Posterior vena cava (tissue), 2 donors: Measurements from ENCODE around the gene LZTS3. TPM values are rescaled to one million over a fixed set of nuclear protein-coding genes. Genes with fewer than 3 reads are reported as not detected.
"Not testable (repeated sequence)": the region's sequence is repeated elsewhere in the genome, so short reads cannot be mapped to it uniquely, and the experiment has no call there.

Source experiments
- DNase-seq: peaks from one replicate; pipeline ENCODE4 v3.0.0-alpha.2; 2020; ENCODE audit warnings: low spot score
- intact Hi-C, 2 donors: fragments of 100-400 bp; cut with DNase I; formaldehyde crosslinking; loops; one replicate each; pipeline versions ENCODE4 v1.14.1 to v1.14.2; 2022 to 2023
- total RNA-seq, 2 donors: library from RNA; stranded (reverse); fragmentation: NEBNext Ultra II Directional; extraction: Animal tissue kit (Norgen Biotek cat#: 25700); gene quantifications; one replicate each; pipeline ENCODE4 v1.2.1, GENCODE V29; 2021
- donor health status: DM: yes; HTN: yes; CAD: no.
- donor health status: DM: yes; HTN: yes; CAD: no.

Gene LZTS3
- total RNA-seq, 2 donors from 2014 or later: 4.2 to 8.0 TPM

- intact Hi-C loops: loop anchor here in 1 of 2 donors (10.0 kb wide), 1 partner anchor 1680 kb away; no protein-coding TSS in a partner anchor
These were observed 21.4 kb upstream of the LZTS3 start for GRCh38 chr20:3194617-3195280.

GRCh38 chr20:3193806-3194616 is 20.7 kb upstream of the LZTS3 start:
- intact Hi-C loops: loop anchor here in 1 of 2 donors (10.0 kb wide), 1 partner anchor 1681 kb away; no protein-coding TSS in a partner anchor
- DNase-seq: no peak

More at GRCh38 chr20:3194617-3195280, 21.4 kb upstream of the LZTS3 start:
- DNase-seq: no peak

GRCh38 chr20:3192226-3193015 is 19.1 kb upstream of the LZTS3 start:
- DNase-seq: no peak
- intact Hi-C loops: loop anchor here in 1 of 2 donors (10.0 kb wide), 1 partner anchor 1682 kb away; no protein-coding TSS in a partner anchor

- intact Hi-C loops: loop anchor here in 1 of 2 donors (10.0 kb wide), 1 partner anchor 1684 kb away; no protein-coding TSS in a partner anchor
- DNase-seq: no peak
These were observed 17.3 kb upstream of the LZTS3 start for GRCh38 chr20:3190681-3191111.

GRCh38 chr20:3189561-3190131 is 16.3 kb upstream of the LZTS3 start:
- intact Hi-C loops: loop anchor here in 1 of 2 donors (10.0 kb wide), 1 partner anchor 1685 kb away; no protein-coding TSS in a partner anchor
- no peak for DNase-seq

GRCh38 chr20:3188823-3189413 is 15.6 kb upstream of the LZTS3 start:
- intact Hi-C loops: no loop called here

GRCh38 chr20:3187861-3188260 is 14.5 kb upstream of the LZTS3 start:
- intact Hi-C loops, DNase-seq: not testable (repeated sequence)

More at GRCh38 chr20:3188823-3189413, 15.6 kb upstream of the LZTS3 start:
- no peak for DNase-seq

- intact Hi-C loops: no loop called here
These were observed 10.7 kb upstream of the LZTS3 start for GRCh38 chr20:3183896-3184612.

GRCh38 chr20:3182429-3182828 is 9.1 kb upstream of the LZTS3 start:
- intact Hi-C loops: not testable (repeated sequence)

More at GRCh38 chr20:3183896-3184612, 10.7 kb upstream of the LZTS3 start:
- no peak for DNase-seq

GRCh38 chr20:3181270-3181669 is 7.9 kb upstream of the LZTS3 start:
- intact Hi-C loops: no loop called here
- DNase-seq: no peak

More at GRCh38 chr20:3182429-3182828, 9.1 kb upstream of the LZTS3 start:
- DNase-seq: not testable (repeated sequence)

GRCh38 chr20:3180319-3180718 is 7.0 kb upstream of the LZTS3 start:
- intact Hi-C loops: no loop called here
- DNase-seq: no peak

- intact Hi-C loops: no loop called here
- peak; percentile 17 for DNase-seq
These were observed 4.6 kb upstream of the LZTS3 start for GRCh38 chr20:3177746-3178485.

- no peak for DNase-seq
- intact Hi-C loops: no loop called here
These were observed 1.9 kb upstream of the LZTS3 start for GRCh38 chr20:3175270-3175669.

- no peak for DNase-seq
- intact Hi-C loops: no loop called here
These were observed 1.3 kb upstream of the LZTS3 start for GRCh38 chr20:3174442-3175261.

- intact Hi-C loops: no loop called here
- DNase-seq: peak; percentile 95
These were observed 477 bp upstream of the LZTS3 start for GRCh38 chr20:3173610-3174441.
